Trophoblast cell (in vitro differentiated cells and primary cell): ENCODE results near the gene C19orf25.

Source experiments
- DNase-seq, 2 donors: peaks; one replicate each; pipeline ENCODE4 v3.0.0-alpha.2; 2016
- H2AFZ ChIP-seq: 2 replicates; pipeline ENCODE4 v1.6.1; 2013; ENCODE audit warnings: low read length, moderate library complexity, mild to moderate bottlenecking; ENCODE audit not compliant: insufficient read depth, poor library complexity
- H2AK5ac ChIP-seq: 2 replicates; pipeline ENCODE4 v1.6.1; 2013; ENCODE audit warnings: mild to moderate bottlenecking, low read length
- H2BK120ac ChIP-seq: 2 replicates; pipeline ENCODE4 v1.6.1; 2013; ENCODE audit warnings: low read length, mild to moderate bottlenecking, moderate library complexity; ENCODE audit not compliant: insufficient read depth, poor library complexity
- H2BK12ac ChIP-seq: 2 replicates; pipeline ENCODE4 v1.6.1; 2013; ENCODE audit warnings: mild to moderate bottlenecking, low read length, moderate library complexity
- H2BK5ac ChIP-seq: 2 replicates; pipeline ENCODE4 v1.6.1; 2013; ENCODE audit warnings: low read length, low read depth, moderate library complexity, mild to moderate bottlenecking; ENCODE audit not compliant: poor library complexity
- H3K14ac ChIP-seq: 2 replicates; pipeline ENCODE4 v1.6.1; 2013; ENCODE audit warnings: mild to moderate bottlenecking, low read length
- H3K18ac ChIP-seq: 2 replicates; pipeline ENCODE4 v1.6.1; 2013; ENCODE audit warnings: mild to moderate bottlenecking, low read length
- H3K23ac ChIP-seq: 2 replicates; pipeline ENCODE4 v1.6.1; 2013; ENCODE audit warnings: low read length
- H3K27ac ChIP-seq: 2 replicates; pipeline ENCODE4 v1.5.1; 2013; ENCODE audit warnings: low read depth, mild to moderate bottlenecking, inconsistent platforms, low read length, moderate library complexity
- H3K27me3 ChIP-seq: 2 replicates; pipeline ENCODE4 v1.6.1; 2013; ENCODE audit warnings: inconsistent platforms, mild to moderate bottlenecking, low read length, moderate library complexity; ENCODE audit not compliant: insufficient read depth
- H3K36me3 ChIP-seq, 2 experiments: 1 replicate in 1 of 2; 2 replicates in 1 of 2; pipeline ENCODE4 v1.6.1; 2013; ENCODE audit warnings: low read length in 2 of 2, mild to moderate bottlenecking in 2 of 2, moderate library complexity in 1 of 2; ENCODE audit not compliant: insufficient read depth in 2 of 2, control insufficient read depth in 1 of 2
- H3K4ac ChIP-seq: 2 replicates; pipeline ENCODE4 v1.6.1; 2013; ENCODE audit warnings: low read depth, mild to moderate bottlenecking, low read length, moderate library complexity
- H3K4me1 ChIP-seq, 2 experiments: 1 replicate in 1 of 2; 2 replicates in 1 of 2; pipeline ENCODE4 v1.6.1; 2013; ENCODE audit warnings: low read length in 2 of 2, mild to moderate bottlenecking in 2 of 2, moderate library complexity in 1 of 2; ENCODE audit not compliant: insufficient read depth in 2 of 2, control insufficient read depth in 1 of 2
- H3K4me2 ChIP-seq: 2 replicates; pipeline ENCODE4 v1.6.1; 2013; ENCODE audit warnings: inconsistent platforms, mild to moderate bottlenecking, low read length, moderate library complexity
- H3K4me3 ChIP-seq: 2 replicates; pipeline ENCODE4 v1.5.1; 2013; ENCODE audit warnings: mild to moderate bottlenecking, low read depth, low read length, inconsistent platforms
- H3K79me1 ChIP-seq: one replicate; pipeline ENCODE4 v1.6.1; 2013; ENCODE audit warnings: low read length
- H3K79me2 ChIP-seq: 2 replicates; pipeline ENCODE4 v1.6.1; 2013; ENCODE audit warnings: low read length, mild to moderate bottlenecking; ENCODE audit not compliant: control insufficient read depth, insufficient read depth, poor library complexity
- H3K9ac ChIP-seq: 2 replicates; pipeline ENCODE4 v1.6.1; 2013; ENCODE audit warnings: mild to moderate bottlenecking, low read length
- H3K9me3 ChIP-seq: 2 replicates; pipeline ENCODE4 v1.6.1; 2013; ENCODE audit warnings: low read depth, mild to moderate bottlenecking, control low read depth, inconsistent platforms, low read length; ENCODE audit not compliant: insufficient read depth
- H4K12ac ChIP-seq: 2 replicates; pipeline ENCODE4 v1.6.1; 2013; ENCODE audit warnings: low read depth, mild to moderate bottlenecking, low read length, moderate library complexity
- H4K8ac ChIP-seq: 2 replicates; pipeline ENCODE4 v1.6.1; 2013; ENCODE audit warnings: low read depth, mild to moderate bottlenecking, low read length, moderate library complexity
- H4K91ac ChIP-seq: one replicate; pipeline ENCODE4 v1.6.1; 2013; ENCODE audit warnings: low read depth, mild to moderate bottlenecking, low read length, moderate library complexity
- WGBS: extraction: QIAGEN DNeasy Blood & Tissue Kit; methylation state at CpG from one replicate; pipeline ENCODE4 v1.1.7; 2013; ENCODE audit warnings: missing lambda C conversion rate; ENCODE audit not compliant: insufficient read length, insufficient coverage; ENCODE audit errors: extremely low coverage; 5-methylcytosine and 5-hydroxymethylcytosine counted together

The C19orf25 gene

GRCh38 chr19:1459479-1459878, 19.5 kb downstream of the C19orf25 start:
- Histone ChIP-seq H2BK120ac (no peak overlapping the region), H3K36me3 (peaks cover 3 to 5% of the 10 kb centered on the region in 2 experiments), H4K91ac (no peak overlapping the region), H4K12ac (no peak overlapping the region), H4K8ac (no peak overlapping the region), H2BK12ac (no peak overlapping the region), H3K14ac (no peak overlapping the region), H3K4me2 (no peak overlapping the region), H3K9me3 (peaks cover 14% of the 10 kb centered on the region), H2AFZ (no peak overlapping the region), H3K18ac (no peak overlapping the region), H3K79me2 (no peaks in the 10 kb centered on the region), H3K23ac (no peak overlapping the region), H3K27me3 (no peaks in the 10 kb centered on the region), H3K4me1 (no peaks in the 10 kb centered on the region), H3K4ac (no peak overlapping the region), H3K9ac (no peak overlapping the region), H2AK5ac (no peak overlapping the region), H3K4me3 (no peak overlapping the region), H3K27ac (no peak overlapping the region), H3K79me1 (no peaks in the 10 kb centered on the region), H2BK5ac (no peak overlapping the region)
- WGBS, result no CpG with 5 or more reads among the region's 9 CpGs
- no peak for DNase-seq

DNA sequence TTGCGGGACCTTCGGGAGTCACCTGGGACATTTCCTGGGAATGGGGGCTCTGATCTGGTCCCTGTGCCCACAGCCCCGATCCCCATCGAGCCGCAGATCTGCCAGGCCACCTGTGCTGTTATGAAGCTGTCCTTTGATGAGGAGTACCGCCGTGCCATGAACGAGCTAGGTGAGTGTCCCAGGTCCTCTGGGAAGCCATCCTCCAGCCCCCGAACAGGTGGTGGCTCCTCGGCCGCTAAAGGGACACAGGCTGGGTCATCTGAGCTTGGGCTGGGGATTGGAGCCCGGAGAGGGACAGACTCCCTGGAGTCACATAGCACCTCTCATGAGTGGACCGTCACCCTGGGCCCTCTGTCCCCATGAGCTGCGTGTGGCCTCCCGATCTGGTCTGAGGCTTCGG, 21.1 kb downstream of the C19orf25 start:
- Histone ChIP-seq H2BK5ac (no peak overlapping the region), H3K79me2 (no peaks in the 10 kb centered on the region), H3K36me3 (peaks cover 3 to 5% of the 10 kb centered on the region in 2 experiments), H2BK120ac (no peak overlapping the region), H3K27me3 (no peaks in the 10 kb centered on the region), H3K4ac (no peak overlapping the region), H2AK5ac (no peak overlapping the region), H3K79me1 (no peaks in the 10 kb centered on the region), H3K27ac (no peak overlapping the region), H3K18ac (no peak overlapping the region), H3K9ac (no peak overlapping the region), H2AFZ (no peak overlapping the region), H3K4me2 (no peak overlapping the region), H3K9me3 (peaks cover 15% of the 10 kb centered on the region), H4K91ac (no peak overlapping the region), H4K12ac (no peak overlapping the region), H2BK12ac (no peak overlapping the region), H3K14ac (no peak overlapping the region), H3K23ac (no peak overlapping the region), H3K4me1 (no peaks in the 10 kb centered on the region), H4K8ac (no peak overlapping the region), H3K4me3 (no peak overlapping the region)
- no peak for DNase-seq
- WGBS, result no CpG with 5 or more reads among the region's 16 CpGs

- Histone ChIP-seq H3K36me3 (peaks cover 3 to 5% of the 10 kb centered on the region in 2 experiments), H3K4me1 (no peaks in the 10 kb centered on the region), H3K27me3 (peaks cover 4% of the 10 kb centered on the region), H4K12ac (no peak overlapping the region), H4K91ac (no peak overlapping the region), H3K14ac (no peak overlapping the region), H3K4me2 (no peak overlapping the region), H3K4me3 (no peak overlapping the region), H2AFZ (no peak overlapping the region), H2AK5ac (no peak overlapping the region), H2BK120ac (no peak overlapping the region), H2BK5ac (no peak overlapping the region), H3K79me2 (no peaks in the 10 kb centered on the region), H3K9me3 (peaks cover 17% of the 10 kb centered on the region), H3K79me1 (no peaks in the 10 kb centered on the region), H2BK12ac (no peak overlapping the region), H3K27ac (no peak overlapping the region), H3K18ac (no peak overlapping the region), H3K9ac (no peak overlapping the region), H3K4ac (no peak overlapping the region), H3K23ac (no peak overlapping the region), H4K8ac (no peak overlapping the region)
- WGBS, result no CpG with 5 or more reads among the region's 48 CpGs
- DNase-seq, result peak in 1 of 2 donors; percentile 33
These were observed 21.8 kb downstream of the C19orf25 start for GRCh38 chr19:1457031-1457739.

DNA sequence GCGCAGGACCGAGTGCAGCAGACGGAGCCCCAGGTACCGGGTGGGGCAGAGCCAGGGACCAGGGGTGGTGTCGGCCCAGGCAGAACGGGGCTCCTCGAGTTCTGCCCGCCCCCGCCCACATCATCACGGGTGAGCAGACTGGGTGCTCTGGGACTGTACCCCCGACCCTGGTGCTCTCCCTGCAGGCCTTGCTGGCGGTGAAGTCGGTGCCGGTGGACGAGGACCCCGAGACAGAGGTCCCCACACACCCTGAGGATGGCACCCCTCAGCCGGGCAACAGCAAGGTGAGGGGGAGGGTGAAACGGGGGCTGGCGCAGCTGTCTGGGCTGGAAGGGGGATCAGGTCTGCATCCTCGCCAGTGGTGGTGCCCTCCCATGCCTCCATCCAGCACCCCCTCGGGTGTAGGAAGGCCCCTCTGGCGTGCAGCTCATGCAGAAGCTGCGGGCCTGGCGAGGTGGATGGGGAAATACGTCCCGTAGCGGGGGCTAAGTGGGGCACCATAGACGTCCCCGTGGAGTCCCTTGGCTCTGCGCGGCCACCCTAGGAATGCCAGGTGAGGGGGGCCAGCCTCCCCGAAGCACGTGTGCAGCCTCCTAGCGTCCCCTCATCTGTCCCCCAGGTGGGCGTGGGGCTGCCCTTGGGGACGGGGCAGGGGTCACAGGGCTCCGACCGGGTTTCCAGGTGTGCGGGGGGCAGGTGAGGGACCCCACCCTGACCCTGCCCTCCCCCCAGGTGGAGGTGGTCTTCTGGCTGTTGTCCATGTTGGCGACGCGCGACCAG, 22.7 kb downstream of the C19orf25 start:
- H2BK120ac ChIP-seq, result no peak overlapping the region
- peaks cover 3 to 5% of the 10 kb centered on the region in 2 experiments for H3K36me3 ChIP-seq
- no peak overlapping the region for H3K9ac ChIP-seq
- H3K9me3 ChIP-seq, result peaks cover 17% of the 10 kb centered on the region
- H4K91ac ChIP-seq, result no peak overlapping the region
- H4K12ac ChIP-seq, result no peak overlapping the region
- no peak overlapping the region for H3K18ac ChIP-seq
- H2AK5ac ChIP-seq, result no peak overlapping the region
- DNase-seq, result no peak
- no peaks in the 10 kb centered on the region for H3K79me1 ChIP-seq
- no peak overlapping the region for H3K14ac ChIP-seq
- no peak overlapping the region for H3K27ac ChIP-seq
- H3K4me2 ChIP-seq, result no peak overlapping the region
- no peak overlapping the region for H3K4ac ChIP-seq
- no peaks in the 10 kb centered on the region for H3K79me2 ChIP-seq
- H2AFZ ChIP-seq, result no peak overlapping the region
- H2BK5ac ChIP-seq, result no peak overlapping the region
- H3K23ac ChIP-seq, result no peak overlapping the region
- H2BK12ac ChIP-seq, result no peak overlapping the region
- no peaks in the 10 kb centered on the region for H3K4me1 ChIP-seq
- no CpG with 5 or more reads among the region's 43 CpGs for WGBS
- H3K4me3 ChIP-seq, result no peak overlapping the region
- peaks cover 12% of the 10 kb centered on the region for H3K27me3 ChIP-seq
- no peak overlapping the region for H4K8ac ChIP-seq
